ENCODE data around the gene PPP3CA. TPM values are rescaled to one million over a fixed set of nuclear protein-coding genes. Genes with fewer than 3 reads are reported as not detected.

The PPP3CA gene
- total RNA-seq, 1 experiment from 2014 or later, result 133 TPM

DNA sequence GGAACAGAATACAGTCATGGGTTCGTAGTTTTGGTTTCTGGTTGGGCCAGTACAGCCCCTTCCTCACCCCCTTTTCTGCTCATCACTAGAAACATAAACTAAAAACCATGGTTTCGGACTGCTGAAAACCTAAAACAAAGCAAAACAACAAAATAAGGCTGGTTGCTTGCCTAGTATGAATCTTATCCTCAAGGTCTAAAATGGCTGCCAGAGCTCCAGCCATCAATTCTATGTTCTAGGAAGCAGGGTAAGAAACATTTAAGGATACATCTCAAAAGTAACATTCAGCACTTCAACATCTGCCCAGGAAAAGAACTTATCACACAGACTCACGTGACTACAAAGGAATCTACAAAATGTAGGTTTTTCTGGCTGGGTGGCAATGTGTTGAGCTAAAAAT is 31.5 kb downstream of the PPP3CA start:
- Histone ChIP-seq H3K4me1 (ENCODE audit: control insufficient read depth in 1 of 2, insufficient read depth in 2 of 2, low read length in 2 of 2) (no peaks in the 10 kb centered on the region), H4K20me1 (ENCODE audit: insufficient read depth) (no peaks in the 10 kb centered on the region), H3K27ac (ENCODE audit: low read depth, low read length) (no peak overlapping the region), H3K4me3 (replicated peaks in 1 of 2; ENCODE audit: low read depth in 1 of 2, low read length in 2 of 2) (no peak overlapping the region), H3K9me3 (ENCODE audit: control insufficient read depth in 1 of 2, insufficient read depth in 1 of 2, low read depth in 1 of 2, low read length in 2 of 2) (no peaks in the 10 kb centered on the region), H3K79me2 (ENCODE audit: insufficient read depth, low read length) (peaks cover 99% of the 10 kb centered on the region), H3K27me3 (ENCODE audit: insufficient read depth, low read length) (no peaks in the 10 kb centered on the region), H3K36me3 (ENCODE audit: control insufficient read depth in 1 of 2, insufficient read depth in 2 of 2, low read length in 2 of 2) (no peaks in the 10 kb centered on the region), H3K4me2 (ENCODE audit: low read length) (no peak overlapping the region), H2AFZ (ENCODE audit: low read depth, low read length, poor library complexity, severe bottlenecking) (no peak overlapping the region), H3K9me2 (ENCODE audit: insufficient read depth) (no peaks in the 10 kb centered on the region), H3K9ac (ENCODE audit: low read length) (no peak overlapping the region)
- ATAC-seq (no peak), DNase-seq (ENCODE audit: low read depth, low spot score) (no peak)
- ChIA-PET RAD21 (ENCODE audit: low non-redundant PET in 1 of 2, low total read pairs in 2 of 2, uncharacterized antibody in 2 of 2, unreplicated experiment in 2 of 2) (no interaction called here), POLR2A (no interaction called here), CTCF (no interaction called here)
- TF ChIP-seq, protein P1, sequence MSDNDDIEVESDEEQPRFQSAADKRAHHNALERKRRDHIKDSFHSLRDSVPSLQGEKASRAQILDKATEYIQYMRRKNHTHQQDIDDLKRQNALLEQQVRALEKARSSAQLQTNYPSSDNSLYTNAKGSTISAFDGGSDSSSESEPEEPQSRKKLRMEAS (IDR thresholded peaks at IDR 0.05), result no peak
- no peak for TF ChIP-seq SRF (IDR thresholded peaks at IDR 0.05; ENCODE audit: low read depth)
- no peak for TF ChIP-seq CEBPB (IDR thresholded peaks at IDR 0.05; ENCODE audit: low read depth)
- TF ChIP-seq, protein P2, sequence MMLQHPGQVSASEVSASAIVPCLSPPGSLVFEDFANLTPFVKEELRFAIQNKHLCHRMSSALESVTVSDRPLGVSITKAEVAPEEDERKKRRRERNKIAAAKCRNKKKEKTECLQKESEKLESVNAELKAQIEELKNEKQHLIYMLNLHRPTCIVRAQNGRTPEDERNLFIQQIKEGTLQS (IDR thresholded peaks at IDR 0.05), result no peak
- no peak for TF ChIP-seq EZH2 (IDR thresholded peaks at IDR 0.05)
- TF ChIP-seq, protein P3, sequence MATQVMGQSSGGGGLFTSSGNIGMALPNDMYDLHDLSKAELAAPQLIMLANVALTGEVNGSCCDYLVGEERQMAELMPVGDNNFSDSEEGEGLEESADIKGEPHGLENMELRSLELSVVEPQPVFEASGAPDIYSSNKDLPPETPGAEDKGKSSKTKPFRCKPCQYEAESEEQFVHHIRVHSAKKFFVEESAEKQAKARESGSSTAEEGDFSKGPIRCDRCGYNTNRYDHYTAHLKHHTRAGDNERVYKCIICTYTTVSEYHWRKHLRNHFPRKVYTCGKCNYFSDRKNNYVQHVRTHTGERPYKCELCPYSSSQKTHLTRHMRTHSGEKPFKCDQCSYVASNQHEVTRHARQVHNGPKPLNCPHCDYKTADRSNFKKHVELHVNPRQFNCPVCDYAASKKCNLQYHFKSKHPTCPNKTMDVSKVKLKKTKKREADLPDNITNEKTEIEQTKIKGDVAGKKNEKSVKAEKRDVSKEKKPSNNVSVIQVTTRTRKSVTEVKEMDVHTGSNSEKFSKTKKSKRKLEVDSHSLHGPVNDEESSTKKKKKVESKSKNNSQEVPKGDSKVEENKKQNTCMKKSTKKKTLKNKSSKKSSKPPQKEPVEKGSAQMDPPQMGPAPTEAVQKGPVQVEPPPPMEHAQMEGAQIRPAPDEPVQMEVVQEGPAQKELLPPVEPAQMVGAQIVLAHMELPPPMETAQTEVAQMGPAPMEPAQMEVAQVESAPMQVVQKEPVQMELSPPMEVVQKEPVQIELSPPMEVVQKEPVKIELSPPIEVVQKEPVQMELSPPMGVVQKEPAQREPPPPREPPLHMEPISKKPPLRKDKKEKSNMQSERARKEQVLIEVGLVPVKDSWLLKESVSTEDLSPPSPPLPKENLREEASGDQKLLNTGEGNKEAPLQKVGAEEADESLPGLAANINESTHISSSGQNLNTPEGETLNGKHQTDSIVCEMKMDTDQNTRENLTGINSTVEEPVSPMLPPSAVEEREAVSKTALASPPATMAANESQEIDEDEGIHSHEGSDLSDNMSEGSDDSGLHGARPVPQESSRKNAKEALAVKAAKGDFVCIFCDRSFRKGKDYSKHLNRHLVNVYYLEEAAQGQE (IDR thresholded peaks at IDR 0.05; ENCODE audit: low read depth), result no peak
- no peak for TF ChIP-seq YY1 (IDR thresholded peaks at IDR 0.05; ENCODE audit: extremely low read depth, insufficient replicate concordance, low read depth, low read length)
- TF ChIP-seq CBX3 (IDR thresholded peaks at IDR 0.05; ENCODE audit: low read depth), result no peak
- no peak for TF ChIP-seq EGR1 (IDR thresholded peaks at IDR 0.05; ENCODE audit: low read depth)
- TF ChIP-seq EZH2phosphoT487 (IDR thresholded peaks at IDR 0.05; ENCODE audit: borderline replicate concordance), result no peak
- TF ChIP-seq JUND (IDR thresholded peaks at IDR 0.05), result no peak
- TF ChIP-seq FOSL1 (IDR thresholded peaks at IDR 0.05; ENCODE audit: low read depth), result no peak
- no peak for TF ChIP-seq POLR2A (IDR thresholded peaks at IDR 0.05; ENCODE audit: borderline replicate concordance, extremely low read depth, insufficient read depth, insufficient read length)
- no peak for TF ChIP-seq SIN3A (IDR thresholded peaks at IDR 0.05; ENCODE audit: low read depth)
- no peak for TF ChIP-seq POLR2AphosphoS5 (IDR thresholded peaks at IDR 0.05; ENCODE audit: low read depth, low read length)
- TF ChIP-seq, protein P4, sequence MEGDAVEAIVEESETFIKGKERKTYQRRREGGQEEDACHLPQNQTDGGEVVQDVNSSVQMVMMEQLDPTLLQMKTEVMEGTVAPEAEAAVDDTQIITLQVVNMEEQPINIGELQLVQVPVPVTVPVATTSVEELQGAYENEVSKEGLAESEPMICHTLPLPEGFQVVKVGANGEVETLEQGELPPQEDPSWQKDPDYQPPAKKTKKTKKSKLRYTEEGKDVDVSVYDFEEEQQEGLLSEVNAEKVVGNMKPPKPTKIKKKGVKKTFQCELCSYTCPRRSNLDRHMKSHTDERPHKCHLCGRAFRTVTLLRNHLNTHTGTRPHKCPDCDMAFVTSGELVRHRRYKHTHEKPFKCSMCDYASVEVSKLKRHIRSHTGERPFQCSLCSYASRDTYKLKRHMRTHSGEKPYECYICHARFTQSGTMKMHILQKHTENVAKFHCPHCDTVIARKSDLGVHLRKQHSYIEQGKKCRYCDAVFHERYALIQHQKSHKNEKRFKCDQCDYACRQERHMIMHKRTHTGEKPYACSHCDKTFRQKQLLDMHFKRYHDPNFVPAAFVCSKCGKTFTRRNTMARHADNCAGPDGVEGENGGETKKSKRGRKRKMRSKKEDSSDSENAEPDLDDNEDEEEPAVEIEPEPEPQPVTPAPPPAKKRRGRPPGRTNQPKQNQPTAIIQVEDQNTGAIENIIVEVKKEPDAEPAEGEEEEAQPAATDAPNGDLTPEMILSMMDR (IDR thresholded peaks at IDR 0.05 in 2 of 3, conservative IDR thresholded peaks at IDR 0.05 in 1 of 3; ENCODE audit: borderline replicate concordance in 1 of 3, insufficient read depth in 1 of 3, low read depth in 2 of 3, low read length in 2 of 3), result no peak
- TF ChIP-seq RAD21 (IDR thresholded peaks at IDR 0.05; ENCODE audit: low read depth), result no peak
- TF ChIP-seq, protein P5, sequence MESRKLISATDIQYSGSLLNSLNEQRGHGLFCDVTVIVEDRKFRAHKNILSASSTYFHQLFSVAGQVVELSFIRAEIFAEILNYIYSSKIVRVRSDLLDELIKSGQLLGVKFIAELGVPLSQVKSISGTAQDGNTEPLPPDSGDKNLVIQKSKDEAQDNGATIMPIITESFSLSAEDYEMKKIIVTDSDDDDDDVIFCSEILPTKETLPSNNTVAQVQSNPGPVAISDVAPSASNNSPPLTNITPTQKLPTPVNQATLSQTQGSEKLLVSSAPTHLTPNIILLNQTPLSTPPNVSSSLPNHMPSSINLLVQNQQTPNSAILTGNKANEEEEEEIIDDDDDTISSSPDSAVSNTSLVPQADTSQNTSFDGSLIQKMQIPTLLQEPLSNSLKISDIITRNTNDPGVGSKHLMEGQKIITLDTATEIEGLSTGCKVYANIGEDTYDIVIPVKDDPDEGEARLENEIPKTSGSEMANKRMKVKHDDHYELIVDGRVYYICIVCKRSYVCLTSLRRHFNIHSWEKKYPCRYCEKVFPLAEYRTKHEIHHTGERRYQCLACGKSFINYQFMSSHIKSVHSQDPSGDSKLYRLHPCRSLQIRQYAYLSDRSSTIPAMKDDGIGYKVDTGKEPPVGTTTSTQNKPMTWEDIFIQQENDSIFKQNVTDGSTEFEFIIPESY (IDR thresholded peaks at IDR 0.05; ENCODE audit: extremely low read depth, insufficient replicate concordance, low read length), result no peak
- BruUV-seq (replicated peaks), result no TSS peak
- intact Hi-C loops (cut with micrococcal nuclease), result no loop called here

Data from HCT116 (cell line).